IMR-90 (cell line): Measurements from ENCODE around the gene PFKL. TPM values are rescaled to one million over a fixed set of nuclear protein-coding genes. Genes with fewer than 3 reads are reported as not detected.

Experiments
- ATAC-seq: fragments of 200-7000 bp; cut with Tn5 transposase; 2 replicates; pipeline ENCODE4 v1.9.1; 2020; ENCODE audit warnings: low read depth, mild to moderate bottlenecking, moderate library complexity
- BruUV-seq: library from RNA; stranded (reverse); fragments of 400-500 nt; replicated peaks from 2 replicates; lab custom pipeline; 2021; lab: Mats Ljungman, UMichigan
- CTCF ChIA-PET: fragments of 300-600 bp; formaldehyde crosslinking; extraction: SDS; loops from one replicate; lab custom pipeline; 2021; ENCODE audit warnings: antibody characterized with exemption; lab: Yijun Ruan, JAX
- POLR2A ChIA-PET: fragments of 300-600 bp; sonication (Branson Sonifier 250); formaldehyde crosslinking; loops from one replicate; lab custom pipeline; 2022; ENCODE audit warnings: antibody characterized with exemption; ENCODE audit not compliant: unreplicated experiment; lab: Charles Lee
- DNase-seq: peaks from one replicate; pipeline ENCODE4 v3.0.0; 2013
- H2AFZ ChIP-seq: replicated peaks from 2 replicates; pipeline ENCODE3; 2013; ENCODE audit warnings: low read length, mild to moderate bottlenecking; ENCODE audit not compliant: poor library complexity
- H2AK5ac ChIP-seq: 2 replicates; pipeline ENCODE4 v1.6.1; 2013; ENCODE audit warnings: low read depth, low read length, inconsistent platforms
- H2AK9ac ChIP-seq: replicated peaks from 2 replicates; pipeline ENCODE3; 2013; ENCODE audit warnings: mild to moderate bottlenecking, low read depth, low read length, moderate library complexity; ENCODE audit not compliant: poor library complexity
- H2BK120ac ChIP-seq: 2 replicates; pipeline ENCODE4 v1.6.1; 2013; ENCODE audit warnings: low read depth, low read length, inconsistent platforms
- H2BK15ac ChIP-seq: 3 replicates; pipeline ENCODE4 v1.6.1; 2013; ENCODE audit warnings: low read depth, low read length, inconsistent platforms
- H2BK20ac ChIP-seq: 2 replicates; pipeline ENCODE4 v1.6.1; 2013; ENCODE audit warnings: low read depth, mild to moderate bottlenecking, inconsistent platforms, low read length, moderate library complexity
- H2BK5ac ChIP-seq: 2 replicates; pipeline ENCODE4 v1.6.1; 2013; ENCODE audit warnings: mild to moderate bottlenecking, low read depth, low read length, inconsistent platforms; ENCODE audit not compliant: poor library complexity, severe bottlenecking
- H3K14ac ChIP-seq: replicated peaks from 2 replicates; pipeline ENCODE4 v1.6.1; 2013; ENCODE audit warnings: low read depth, low read length, inconsistent platforms
- H3K18ac ChIP-seq: 2 replicates; pipeline ENCODE4 v1.6.1; 2013; ENCODE audit warnings: low read depth, low read length, control low read depth
- H3K23ac ChIP-seq: 2 replicates; pipeline ENCODE4 v1.6.1; 2013; ENCODE audit warnings: low read depth, low read length, inconsistent platforms
- H3K27ac ChIP-seq: 2 replicates; pipeline ENCODE4 v1.5.1; 2013; ENCODE audit warnings: mild to moderate bottlenecking, control low read depth, low read length; ENCODE audit not compliant: insufficient read depth
- H3K27me3 ChIP-seq: 2 replicates; pipeline ENCODE4 v1.6.1; 2013; ENCODE audit warnings: low read length; ENCODE audit not compliant: control insufficient read depth, insufficient read depth
- H3K36me3 ChIP-seq: 2 replicates; pipeline ENCODE4 v1.6.1; 2013; ENCODE audit warnings: low read length, mixed read lengths; ENCODE audit not compliant: control insufficient read depth, insufficient read depth
- H3K4ac ChIP-seq: 2 replicates; pipeline ENCODE4 v1.6.1; 2013; ENCODE audit warnings: low read depth, low read length, inconsistent platforms
- H3K4me1 ChIP-seq: 2 replicates; pipeline ENCODE4 v1.6.1; 2013; ENCODE audit warnings: low read length, mixed read lengths; ENCODE audit not compliant: control insufficient read depth, insufficient read depth
- H3K4me2 ChIP-seq: 2 replicates; pipeline ENCODE4 v1.6.1; 2013; ENCODE audit warnings: low read depth, mild to moderate bottlenecking, control low read depth, low read length, moderate library complexity
- H3K4me3 ChIP-seq: 2 replicates; pipeline ENCODE4 v1.5.1; 2013; ENCODE audit warnings: low read depth, mild to moderate bottlenecking, control low read depth, low read length, moderate library complexity; ENCODE audit not compliant: insufficient read depth
- H3K56ac ChIP-seq: 2 replicates; pipeline ENCODE4 v1.6.1; 2013; ENCODE audit warnings: low read length, inconsistent platforms; ENCODE audit not compliant: insufficient read depth; ENCODE audit errors: extremely low read depth
- H3K79me1 ChIP-seq, 2 experiments: 2 replicates each; pipeline ENCODE4 v1.6.1; 2013; ENCODE audit warnings: low read length in 2 of 2, inconsistent platforms in 1 of 2, low read depth in 1 of 2
- H3K9ac ChIP-seq: 2 replicates; pipeline ENCODE4 v1.6.1; 2013; ENCODE audit warnings: low read depth, low read length, control low read depth
- H3K9me1 ChIP-seq: 2 replicates; pipeline ENCODE4 v1.6.1; 2013; ENCODE audit warnings: low read length, inconsistent platforms; ENCODE audit not compliant: insufficient read depth
- H3K9me3 ChIP-seq: 2 replicates; pipeline ENCODE4 v1.6.1; 2013; ENCODE audit warnings: low read length; ENCODE audit not compliant: control insufficient read depth, insufficient read depth
- H4K20me1 ChIP-seq: 2 replicates; pipeline ENCODE4 v1.6.1; 2013; ENCODE audit warnings: low read length, inconsistent platforms; ENCODE audit not compliant: insufficient read depth
- H4K5ac ChIP-seq: 2 replicates; pipeline ENCODE4 v1.6.1; 2013; ENCODE audit warnings: mild to moderate bottlenecking, low read depth, low read length, control low read depth
- H4K8ac ChIP-seq, 2 experiments: 2 replicates each; pipeline ENCODE4 v1.6.1; 2013; ENCODE audit warnings: low read depth in 2 of 2, low read length in 2 of 2, control low read depth in 1 of 2, inconsistent platforms in 1 of 2
- H4K91ac ChIP-seq: 2 replicates; pipeline ENCODE4 v1.6.1; 2013; ENCODE audit warnings: low read depth, low read length, inconsistent platforms; ENCODE audit not compliant: insufficient read depth
- CEBPB ChIP-seq: IDR thresholded peaks from 2 replicates; pipeline ENCODE4 v1.6.1; 2012; ENCODE audit warnings: low read depth, low read length, improper control_type of control experiment
- CHD1 ChIP-seq: IDR thresholded peaks from 2 replicates; pipeline ENCODE4 v1.6.1; 2012; ENCODE audit warnings: low read depth, low read length, improper control_type of control experiment
- MAZ ChIP-seq: IDR thresholded peaks from 2 replicates; pipeline ENCODE4 v1.6.1; 2012; ENCODE audit warnings: low read depth, mild to moderate bottlenecking, low read length, improper control_type of control experiment, moderate library complexity, borderline replicate concordance
- MXI1 ChIP-seq: IDR thresholded peaks from 2 replicates; pipeline ENCODE4 v1.6.1; 2012; ENCODE audit warnings: low read depth, mild to moderate bottlenecking, low read length, moderate library complexity, borderline replicate concordance
- NFE2L2 ChIP-seq: fragments of 150-350 bp; IDR thresholded peaks from 2 replicates; pipeline ENCODE4 v1.6.1; 2016; ENCODE audit warnings: low read depth, mild to moderate bottlenecking, low read length
- POLR2A ChIP-seq: IDR thresholded peaks from 2 replicates; pipeline ENCODE4 v1.6.1; 2012; ENCODE audit warnings: mild to moderate bottlenecking, low read depth, low read length
- RCOR1 ChIP-seq: IDR thresholded peaks from 2 replicates; pipeline ENCODE4 v1.6.1; 2012; ENCODE audit warnings: mild to moderate bottlenecking, low read length, improper control_type of control experiment; ENCODE audit not compliant: insufficient replicate concordance
- RFX5 ChIP-seq: IDR thresholded peaks from 2 replicates; pipeline ENCODE4 v1.8.0; 2012; ENCODE audit warnings: low read depth, mild to moderate bottlenecking, low read length, moderate library complexity
- SMC3 ChIP-seq: fragments of 150-350 bp; IDR thresholded peaks from 2 replicates; pipeline ENCODE4 v1.6.1; 2016; ENCODE audit warnings: low read depth, mild to moderate bottlenecking, antibody characterized with exemption, low read length, moderate library complexity
- WGBS, 2 experiments: methylation state at CpG; one replicate each; pipeline versions ENCODE4 v1.1.5 to v1.1.7; 2013; ENCODE audit warnings: missing lambda C conversion rate in 2 of 2; ENCODE audit not compliant: insufficient read length in 1 of 2; ENCODE audit errors: extremely low coverage in 2 of 2; 5-methylcytosine and 5-hydroxymethylcytosine counted together
- dilution Hi-C: fragments of 300-500 bp; cut with HindIII; formaldehyde crosslinking; loops from one replicate; pipeline ENCODE4 v1.14.3; 2018; ENCODE audit warnings: low sequenced_read_pairs; ENCODE audit not compliant: unreplicated experiment
- in situ Hi-C: fragments of 300-500 bp; cut with MboI; formaldehyde crosslinking; loops from 3 replicates; pipeline ENCODE4 v1.14.3; 2019; ENCODE audit warnings: low sequenced_read_pairs, inconsistent platforms, mixed read lengths
- intact Hi-C: fragments of 100-400 bp; cut with micrococcal nuclease; formaldehyde crosslinking; loops from 2 replicates; pipeline ENCODE4 v1.10.0; 2022
- polyA plus RNA-seq, 3 experiments: library from polyadenylated mRNA; depleted of rRNA; stranded (reverse); fragments of >200 nt; gene quantifications; 2 replicates each; pipeline ENCODE4 v1.2.3, GENCODE V29; 2012; ENCODE audit warnings: low replicate concordance in 1 of 3
- total RNA-seq: library from RNA; depleted of rRNA; stranded (reverse); fragments of >200 nt; gene quantifications from 2 replicates; pipeline ENCODE4 v1.2.3, GENCODE V29; 2012
- TF ChIP-seq, protein P1 (sequence below): conservative IDR thresholded peaks from 2 replicates; pipeline ENCODE4 v1.5.1; 2012; ENCODE audit warnings: mild to moderate bottlenecking, low read depth, low read length, improper control_type of control experiment

Gene PFKL
- total and polyA plus RNA-seq, 2 of the 4 experiments (the other 2 are of a cell fraction), result 103 to 126 TPM

DNA sequence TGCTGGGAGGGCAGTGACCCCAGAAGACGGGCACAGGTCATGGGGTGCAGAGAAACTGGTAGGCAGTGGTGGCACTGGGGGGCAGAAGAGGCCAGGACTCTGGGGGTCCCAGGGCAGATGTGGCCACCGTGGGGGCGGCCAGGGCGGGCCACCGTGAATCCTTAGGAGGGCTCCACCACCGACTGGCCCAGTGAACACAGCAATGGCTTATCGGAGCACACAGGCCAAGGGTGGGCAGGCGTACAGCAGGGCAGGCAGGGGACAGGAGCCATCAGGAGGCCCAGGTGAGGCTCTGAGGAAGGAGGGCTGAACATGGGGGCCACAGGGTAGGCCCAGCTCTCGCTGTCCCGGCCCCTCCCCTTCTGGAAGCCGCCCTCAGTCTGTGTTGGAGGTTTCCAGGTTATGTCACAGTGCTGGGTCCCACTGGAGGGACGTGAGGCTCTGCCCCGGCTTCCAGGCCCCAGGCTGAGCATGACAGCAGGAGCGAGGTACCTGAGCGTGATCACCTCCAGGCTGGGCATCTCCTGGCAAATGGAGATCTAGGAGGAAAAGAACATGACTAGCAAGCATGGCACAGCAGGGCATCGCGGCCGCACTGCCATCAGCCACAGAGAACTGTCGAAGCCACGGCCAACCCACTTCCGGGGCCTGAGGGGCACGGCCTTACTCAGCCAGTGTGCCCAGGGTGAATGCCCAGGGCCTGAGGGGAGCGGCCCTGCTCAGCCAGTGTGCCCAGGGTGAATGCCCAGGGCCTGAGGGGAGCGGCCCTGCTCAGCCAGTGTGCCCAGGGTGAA is 35.6 kb downstream of the PFKL start:
- in situ Hi-C loops, result no loop called here
- TF ChIP-seq, protein P1, sequence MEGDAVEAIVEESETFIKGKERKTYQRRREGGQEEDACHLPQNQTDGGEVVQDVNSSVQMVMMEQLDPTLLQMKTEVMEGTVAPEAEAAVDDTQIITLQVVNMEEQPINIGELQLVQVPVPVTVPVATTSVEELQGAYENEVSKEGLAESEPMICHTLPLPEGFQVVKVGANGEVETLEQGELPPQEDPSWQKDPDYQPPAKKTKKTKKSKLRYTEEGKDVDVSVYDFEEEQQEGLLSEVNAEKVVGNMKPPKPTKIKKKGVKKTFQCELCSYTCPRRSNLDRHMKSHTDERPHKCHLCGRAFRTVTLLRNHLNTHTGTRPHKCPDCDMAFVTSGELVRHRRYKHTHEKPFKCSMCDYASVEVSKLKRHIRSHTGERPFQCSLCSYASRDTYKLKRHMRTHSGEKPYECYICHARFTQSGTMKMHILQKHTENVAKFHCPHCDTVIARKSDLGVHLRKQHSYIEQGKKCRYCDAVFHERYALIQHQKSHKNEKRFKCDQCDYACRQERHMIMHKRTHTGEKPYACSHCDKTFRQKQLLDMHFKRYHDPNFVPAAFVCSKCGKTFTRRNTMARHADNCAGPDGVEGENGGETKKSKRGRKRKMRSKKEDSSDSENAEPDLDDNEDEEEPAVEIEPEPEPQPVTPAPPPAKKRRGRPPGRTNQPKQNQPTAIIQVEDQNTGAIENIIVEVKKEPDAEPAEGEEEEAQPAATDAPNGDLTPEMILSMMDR, result no peak
- TF ChIP-seq MAZ (no peak), RFX5 (no peak), CHD1 (no peak), POLR2A (no peak), CEBPB (no peak), MXI1 (no peak), NFE2L2 (no peak), RCOR1 (no peak), SMC3 (no peak)
- peaks cover 8% of the 10 kb centered on the region for H3K9me1 ChIP-seq
- no peak overlapping the region for H4K8ac ChIP-seq
- no peak overlapping the region for H2AK9ac ChIP-seq
- no peak overlapping the region for H4K5ac ChIP-seq
- H3K27ac ChIP-seq, result no peak overlapping the region
- no peak overlapping the region for H2BK5ac ChIP-seq
- no peak overlapping the region for H3K4me3 ChIP-seq
- peaks cover 6% of the 10 kb centered on the region for H3K4me1 ChIP-seq
- no peak overlapping the region for H3K56ac ChIP-seq
- H2AFZ ChIP-seq, result no peak overlapping the region
- CTCF ChIA-PET, result interaction anchor here (0.6 kb wide), 1 partner anchor 31 kb away, joined by 3 read pairs; no protein-coding TSS in a partner anchor
- no peak overlapping the region for H3K18ac ChIP-seq
- no peak overlapping the region for H3K23ac ChIP-seq
- POLR2A ChIA-PET, result no interaction called here
- dilution Hi-C loops, result no loop called here
- no peaks in the 10 kb centered on the region for H3K9me3 ChIP-seq
- H2BK120ac ChIP-seq, result no peak overlapping the region
- no peak overlapping the region for H3K9ac ChIP-seq
- H3K4me2 ChIP-seq, result no peak overlapping the region
- BruUV-seq, result no TSS peak
- intact Hi-C loops, result loop anchor here (10.0 kb wide), 1 partner anchor 149 kb away; no protein-coding TSS in a partner anchor
- H4K91ac ChIP-seq, result no peak overlapping the region
- peaks cover 6% of the 10 kb centered on the region for H4K20me1 ChIP-seq
- peaks cover 10% of the 10 kb centered on the region; the same call in 1 of the 2 replicates for H3K36me3 ChIP-seq
- no peak overlapping the region for H2AK5ac ChIP-seq
- H3K27me3 ChIP-seq, result no peaks in the 10 kb centered on the region
- 100% methylated on average over 7 of the region's 24 CpGs; no CpG with 5 or more reads in 1 of the 2 experiments for WGBS, 2 experiments
- H3K4ac ChIP-seq, result no peak overlapping the region
- H2BK15ac ChIP-seq, result no peak overlapping the region
- no peak overlapping the region for H2BK20ac ChIP-seq
- H3K79me1 ChIP-seq, result peaks cover 0 to 8% of the 10 kb centered on the region in 2 experiments; a peak in 1 of 4 replicates
- no peak overlapping the region for H3K14ac ChIP-seq
- no peak for ATAC-seq
- no peak for DNase-seq
